Skeletal muscle satellite cell (primary cell): ENCODE data around the gene RNF130.
"Not testable (repeated sequence)": the region's sequence is repeated elsewhere in the genome, so short reads cannot be mapped to it uniquely, and the experiment has no call there.

ENCODE experiments used
- H3K27me3 ChIP-seq: 2 replicates; pipeline ENCODE4 v1.7.0; 2013; ENCODE audit warnings: low read length; ENCODE audit not compliant: control insufficient read depth, insufficient read depth
- H3K36me3 ChIP-seq: 2 replicates; pipeline ENCODE4 v1.7.0; 2013; ENCODE audit warnings: mild to moderate bottlenecking, control low read depth, low read length; ENCODE audit not compliant: insufficient read depth
- H3K4me1 ChIP-seq: 2 replicates; pipeline ENCODE4 v1.7.0; 2013; ENCODE audit warnings: low read length; ENCODE audit not compliant: control insufficient read depth, insufficient read depth
- H3K4me2 ChIP-seq: 2 replicates; pipeline ENCODE4 v1.7.0; 2013; ENCODE audit warnings: mild to moderate bottlenecking, low read length
- H3K4me3 ChIP-seq: 2 replicates; pipeline ENCODE4 v1.7.0; 2013; ENCODE audit warnings: low read length
- H3K9ac ChIP-seq: 2 replicates; pipeline ENCODE4 v1.7.0; 2013; ENCODE audit warnings: mild to moderate bottlenecking, low read depth, low read length, moderate library complexity
- H3K9me3 ChIP-seq: replicated peaks from 2 replicates; pipeline ENCODE4 v1.7.0; 2013; ENCODE audit warnings: mild to moderate bottlenecking, control low read depth, low read length

Gene RNF130

GRCh38 chr5:179974946-179975712 is 96.4 kb downstream of the RNF130 start:
- Histone ChIP-seq H3K36me3 (peaks cover 14% of the 10 kb centered on the region), H3K4me2 (no peak overlapping the region), H3K9me3 (no peaks in the 10 kb centered on the region), H3K4me1 (no peaks in the 10 kb centered on the region), H3K27me3 (no peaks in the 10 kb centered on the region), H3K4me3 (no peak overlapping the region), H3K9ac (no peak overlapping the region)

GRCh38 chr5:179974246-179974945 is 97.2 kb downstream of the RNF130 start:
- Histone ChIP-seq H3K4me2 (no peak overlapping the region), H3K27me3 (no peaks in the 10 kb centered on the region), H3K9me3 (no peaks in the 10 kb centered on the region), H3K36me3 (peaks cover 14% of the 10 kb centered on the region), H3K9ac (no peak overlapping the region), H3K4me1 (no peaks in the 10 kb centered on the region), H3K4me3 (no peak overlapping the region)

GRCh38 chr5:179973391-179973790 is 98.2 kb downstream of the RNF130 start:
- no peaks in the 10 kb centered on the region for H3K4me1 ChIP-seq
- H3K9me3 ChIP-seq, result no peaks in the 10 kb centered on the region
- H3K4me3 ChIP-seq, result no peak overlapping the region
- H3K4me2 ChIP-seq, result no peak overlapping the region
- H3K36me3 ChIP-seq, result peaks cover 14% of the 10 kb centered on the region
- H3K27me3 ChIP-seq, result no peaks in the 10 kb centered on the region
- no peak overlapping the region for H3K9ac ChIP-seq

- peaks cover 8% of the 10 kb centered on the region for H3K36me3 ChIP-seq
- no peaks in the 10 kb centered on the region for H3K27me3 ChIP-seq
- H3K9me3 ChIP-seq, result no peaks in the 10 kb centered on the region
- no peak overlapping the region for H3K4me2 ChIP-seq
- H3K9ac ChIP-seq, result no peak overlapping the region
- no peaks in the 10 kb centered on the region for H3K4me1 ChIP-seq
- no peak overlapping the region for H3K4me3 ChIP-seq
Measured at GRCh38 chr5:179969110-179969509, 102.4 kb downstream of the RNF130 start.

GRCh38 chr5:179967489-179967888 is 104.1 kb downstream of the RNF130 start:
- Histone ChIP-seq H3K27me3 (no peaks in the 10 kb centered on the region), H3K9me3 (no peaks in the 10 kb centered on the region), H3K4me3 (no peak overlapping the region), H3K9ac (no peak overlapping the region), H3K36me3 (peaks cover 16% of the 10 kb centered on the region), H3K4me2 (no peak overlapping the region), H3K4me1 (no peaks in the 10 kb centered on the region)

GRCh38 chr5:179964015-179964414 is 107.5 kb downstream of the RNF130 start:
- no peak overlapping the region for H3K4me3 ChIP-seq
- H3K4me1 ChIP-seq, result no peaks in the 10 kb centered on the region
- peaks cover 16% of the 10 kb centered on the region for H3K36me3 ChIP-seq
- no peaks in the 10 kb centered on the region for H3K9me3 ChIP-seq
- H3K4me2 ChIP-seq, result no peak overlapping the region
- H3K9ac ChIP-seq, result no peak overlapping the region
- no peaks in the 10 kb centered on the region for H3K27me3 ChIP-seq

GRCh38 chr5:179963375-179963774 is 108.2 kb downstream of the RNF130 start:
- Histone ChIP-seq H3K9me3 (no peaks in the 10 kb centered on the region), H3K36me3 (peaks cover 16% of the 10 kb centered on the region), H3K9ac (no peak overlapping the region), H3K27me3 (no peaks in the 10 kb centered on the region), H3K4me3 (no peak overlapping the region), H3K4me1 (no peaks in the 10 kb centered on the region), H3K4me2 (no peak overlapping the region)

- H3K9ac ChIP-seq, result no peak overlapping the region
- no peaks in the 10 kb centered on the region for H3K4me1 ChIP-seq
- H3K4me2 ChIP-seq, result no peak overlapping the region
- H3K36me3 ChIP-seq, result peaks cover 9% of the 10 kb centered on the region
- H3K9me3 ChIP-seq, result no peaks in the 10 kb centered on the region
- no peaks in the 10 kb centered on the region for H3K27me3 ChIP-seq
- H3K4me3 ChIP-seq, result no peak overlapping the region
Measured at GRCh38 chr5:179960204-179960831, 111.2 kb downstream of the RNF130 start.

GRCh38 chr5:179959641-179960040 is 111.9 kb downstream of the RNF130 start:
- H3K27me3 ChIP-seq, result no peaks in the 10 kb centered on the region
- no peak overlapping the region for H3K4me2 ChIP-seq
- no peak overlapping the region for H3K4me3 ChIP-seq
- H3K9me3 ChIP-seq, result no peaks in the 10 kb centered on the region
- H3K4me1 ChIP-seq, result peaks cover 4% of the 10 kb centered on the region
- peaks cover 13% of the 10 kb centered on the region for H3K36me3 ChIP-seq
- H3K9ac ChIP-seq, result no peak overlapping the region

GRCh38 chr5:179959118-179959517 is 112.4 kb downstream of the RNF130 start:
- not testable (repeated sequence) for H3K4me1 ChIP-seq, H3K9ac ChIP-seq, H3K9me3 ChIP-seq, H3K4me3 ChIP-seq, H3K27me3 ChIP-seq, H3K4me2 ChIP-seq
- peaks cover 13% of the 10 kb centered on the region for H3K36me3 ChIP-seq

- Histone ChIP-seq H3K9ac (no peak overlapping the region), H3K4me3 (no peak overlapping the region), H3K9me3 (no peaks in the 10 kb centered on the region), H3K27me3 (no peaks in the 10 kb centered on the region), H3K36me3 (peaks cover 4% of the 10 kb centered on the region), H3K4me1 (peaks cover 8% of the 10 kb centered on the region), H3K4me2 (no peak overlapping the region)
Measured at GRCh38 chr5:179955630-179956029, 115.9 kb downstream of the RNF130 start.
